ENCODE data around the gene FYB1.

- TF ChIP-seq, protein P1, sequence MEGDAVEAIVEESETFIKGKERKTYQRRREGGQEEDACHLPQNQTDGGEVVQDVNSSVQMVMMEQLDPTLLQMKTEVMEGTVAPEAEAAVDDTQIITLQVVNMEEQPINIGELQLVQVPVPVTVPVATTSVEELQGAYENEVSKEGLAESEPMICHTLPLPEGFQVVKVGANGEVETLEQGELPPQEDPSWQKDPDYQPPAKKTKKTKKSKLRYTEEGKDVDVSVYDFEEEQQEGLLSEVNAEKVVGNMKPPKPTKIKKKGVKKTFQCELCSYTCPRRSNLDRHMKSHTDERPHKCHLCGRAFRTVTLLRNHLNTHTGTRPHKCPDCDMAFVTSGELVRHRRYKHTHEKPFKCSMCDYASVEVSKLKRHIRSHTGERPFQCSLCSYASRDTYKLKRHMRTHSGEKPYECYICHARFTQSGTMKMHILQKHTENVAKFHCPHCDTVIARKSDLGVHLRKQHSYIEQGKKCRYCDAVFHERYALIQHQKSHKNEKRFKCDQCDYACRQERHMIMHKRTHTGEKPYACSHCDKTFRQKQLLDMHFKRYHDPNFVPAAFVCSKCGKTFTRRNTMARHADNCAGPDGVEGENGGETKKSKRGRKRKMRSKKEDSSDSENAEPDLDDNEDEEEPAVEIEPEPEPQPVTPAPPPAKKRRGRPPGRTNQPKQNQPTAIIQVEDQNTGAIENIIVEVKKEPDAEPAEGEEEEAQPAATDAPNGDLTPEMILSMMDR (IDR thresholded peaks at IDR 0.05; ENCODE audit: low read depth, low read length): no peak
- TF ChIP-seq MAX (IDR thresholded peaks at IDR 0.05; ENCODE audit: low read depth, low read length): no peak
These were observed 58.7 kb downstream of the FYB1 start for GRCh38 chr5:39160576-39161213.

Data from NB4 (cell line).